GM12864 (cell line): Measurements from ENCODE around the gene SYT3.

ENCODE experiments used
- DNase-seq: peaks from one replicate; pipeline ENCODE4 v3.0.0-alpha.2; 2011; ENCODE audit warnings: low read depth
- H3K4me3 ChIP-seq: 2 replicates; pipeline ENCODE4 v1.5.1; 2011; ENCODE audit warnings: mild to moderate bottlenecking, low read depth, low read length, control low read depth
- CTCF ChIP-seq: IDR thresholded peaks from 2 replicates; pipeline ENCODE4 v1.5.1; 2011; ENCODE audit warnings: low read depth, mild to moderate bottlenecking, moderate library complexity, low read length, control low read depth, inconsistent platforms; ENCODE audit errors: missing control alignments

The SYT3 gene

GRCh38 chr19:50667177-50667758 lies 27.6 kb upstream of the SYT3 start:
- TF ChIP-seq CTCF, result no peak
- no peak overlapping the region for H3K4me3 ChIP-seq
- no peak for DNase-seq

GRCh38 chr19:50666346-50667176 lies 26.9 kb upstream of the SYT3 start:
- H3K4me3 ChIP-seq, result no peak overlapping the region
- DNase-seq, result no peak
- TF ChIP-seq CTCF, result no peak

- H3K4me3 ChIP-seq, result no peak overlapping the region
- no peak for DNase-seq
- TF ChIP-seq CTCF, result no peak
These were observed 24.5 kb upstream of the SYT3 start for GRCh38 chr19:50664204-50664603.

GRCh38 chr19:50663482-50663790 lies 23.8 kb upstream of the SYT3 start:
- no peak overlapping the region for H3K4me3 ChIP-seq
- no peak for DNase-seq
- TF ChIP-seq CTCF, result no peak

- no peak for TF ChIP-seq CTCF
- no peak overlapping the region for H3K4me3 ChIP-seq
- DNase-seq, result no peak
These were observed 23.2 kb upstream of the SYT3 start for GRCh38 chr19:50662651-50663481.

- H3K4me3 ChIP-seq, result no peak overlapping the region
- DNase-seq, result no peak
- no peak for TF ChIP-seq CTCF
These were observed 22.3 kb upstream of the SYT3 start for GRCh38 chr19:50661766-50662650.
